GM12873 (cell line): ENCODE results near the gene GPC6.

Source experiments
- TF ChIP-seq, protein P1 (sequence below): IDR thresholded peaks from 2 replicates; pipeline ENCODE4 v1.5.1; 2012; ENCODE audit warnings: low read depth, mild to moderate bottlenecking, moderate library complexity, low read length, control low read depth; ENCODE audit not compliant: insufficient read depth; ENCODE audit errors: missing control alignments

The GPC6 gene

DNA sequence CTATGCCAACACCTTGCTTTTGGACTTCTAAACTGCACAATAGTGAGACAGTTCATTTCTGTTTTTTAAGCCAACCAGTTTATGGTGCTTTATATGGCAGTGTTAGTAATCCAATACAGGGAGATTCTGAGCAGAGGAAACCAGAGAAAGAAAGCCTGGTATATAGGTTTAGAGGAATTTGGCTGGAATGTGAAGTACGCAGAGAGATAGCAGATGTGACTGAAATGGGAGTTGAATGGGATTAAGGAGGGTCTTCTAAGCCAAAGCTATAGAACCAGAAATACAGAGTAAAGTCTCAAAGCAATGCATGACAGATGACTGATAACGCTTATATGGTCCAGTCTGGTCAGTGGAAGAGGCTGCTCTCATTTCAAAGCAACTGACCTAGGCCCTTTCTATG is 453.7 kb downstream of the GPC6 start:
- TF ChIP-seq, protein P1, sequence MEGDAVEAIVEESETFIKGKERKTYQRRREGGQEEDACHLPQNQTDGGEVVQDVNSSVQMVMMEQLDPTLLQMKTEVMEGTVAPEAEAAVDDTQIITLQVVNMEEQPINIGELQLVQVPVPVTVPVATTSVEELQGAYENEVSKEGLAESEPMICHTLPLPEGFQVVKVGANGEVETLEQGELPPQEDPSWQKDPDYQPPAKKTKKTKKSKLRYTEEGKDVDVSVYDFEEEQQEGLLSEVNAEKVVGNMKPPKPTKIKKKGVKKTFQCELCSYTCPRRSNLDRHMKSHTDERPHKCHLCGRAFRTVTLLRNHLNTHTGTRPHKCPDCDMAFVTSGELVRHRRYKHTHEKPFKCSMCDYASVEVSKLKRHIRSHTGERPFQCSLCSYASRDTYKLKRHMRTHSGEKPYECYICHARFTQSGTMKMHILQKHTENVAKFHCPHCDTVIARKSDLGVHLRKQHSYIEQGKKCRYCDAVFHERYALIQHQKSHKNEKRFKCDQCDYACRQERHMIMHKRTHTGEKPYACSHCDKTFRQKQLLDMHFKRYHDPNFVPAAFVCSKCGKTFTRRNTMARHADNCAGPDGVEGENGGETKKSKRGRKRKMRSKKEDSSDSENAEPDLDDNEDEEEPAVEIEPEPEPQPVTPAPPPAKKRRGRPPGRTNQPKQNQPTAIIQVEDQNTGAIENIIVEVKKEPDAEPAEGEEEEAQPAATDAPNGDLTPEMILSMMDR, result no peak

DNA sequence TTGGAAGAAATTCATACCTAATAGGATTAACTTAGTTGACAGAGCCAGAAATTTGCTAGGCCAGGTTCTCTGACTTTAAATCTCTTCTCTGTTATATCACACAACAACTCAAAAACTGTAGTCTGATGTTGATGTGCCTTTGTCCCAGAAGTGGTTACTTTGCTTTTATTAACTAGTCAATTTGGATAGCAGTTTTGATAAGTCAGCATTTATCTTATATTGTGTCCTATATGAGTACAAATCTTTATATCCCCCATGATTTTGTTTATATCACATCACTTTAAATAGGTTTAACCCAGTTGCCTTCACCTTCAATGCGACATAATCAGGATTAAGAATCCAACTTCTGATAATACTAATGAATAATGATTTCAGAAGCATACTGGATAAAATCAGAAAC is 459.3 kb downstream of the GPC6 start:
- TF ChIP-seq, protein P1, result no peak

DNA sequence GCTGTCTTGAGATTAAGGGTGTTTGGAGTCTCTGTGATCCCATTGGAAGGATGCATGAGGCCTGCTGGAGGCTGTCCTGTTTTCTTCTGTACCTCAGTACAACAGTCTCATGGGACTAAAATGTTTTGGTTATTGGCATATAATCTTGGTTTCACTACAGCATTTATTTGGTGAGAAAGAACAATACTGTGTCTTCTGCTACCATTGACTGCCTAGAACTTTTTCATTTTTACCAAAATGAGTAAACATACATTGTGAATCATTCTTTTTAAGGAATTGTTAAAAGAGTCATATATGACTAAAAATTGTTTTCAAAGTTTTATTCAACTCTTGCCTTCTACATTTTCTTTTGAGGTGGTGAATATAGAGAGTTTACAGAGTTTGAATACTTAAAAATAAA is 459.8 kb downstream of the GPC6 start:
- TF ChIP-seq, protein P1, result no peak

DNA sequence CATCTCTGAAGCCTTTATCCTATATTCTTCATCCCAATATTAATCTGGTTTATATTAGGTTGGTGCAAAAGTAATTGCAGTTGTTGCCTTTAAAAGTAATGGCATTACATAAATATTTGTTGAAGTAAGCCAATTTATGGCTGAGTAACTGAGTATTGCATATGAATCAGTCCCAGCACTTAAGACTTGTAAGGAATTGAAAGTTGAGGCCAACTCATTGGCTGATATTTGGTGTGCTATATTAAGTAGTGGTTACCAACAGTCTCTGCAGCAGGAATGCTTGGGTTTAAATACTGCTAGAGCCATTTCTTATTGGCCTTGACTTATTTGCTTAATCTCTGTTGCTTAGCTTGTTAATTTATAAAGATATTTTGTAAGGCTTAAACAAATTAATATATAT is 460.7 kb downstream of the GPC6 start:
- TF ChIP-seq, protein P1, result no peak

DNA sequence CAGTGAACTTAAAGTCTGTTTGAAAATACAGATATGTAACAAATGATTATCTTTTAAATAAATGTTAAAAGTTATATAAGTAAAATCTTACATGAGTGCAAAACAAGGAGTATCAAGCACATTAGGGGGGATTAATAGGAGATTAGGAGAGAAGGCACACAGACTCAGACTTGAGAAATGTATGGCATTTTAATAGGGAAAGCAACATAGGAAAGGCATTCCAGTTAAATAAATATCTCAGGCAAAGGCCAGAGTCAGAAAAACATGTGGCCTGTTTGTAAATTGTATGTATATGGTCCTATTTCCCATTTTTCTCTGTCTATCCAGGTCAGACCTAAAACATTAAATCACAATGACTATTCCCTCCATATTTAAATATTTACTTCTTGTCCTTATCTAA is 462.7 kb downstream of the GPC6 start:
- TF ChIP-seq, protein P1, result no peak

DNA sequence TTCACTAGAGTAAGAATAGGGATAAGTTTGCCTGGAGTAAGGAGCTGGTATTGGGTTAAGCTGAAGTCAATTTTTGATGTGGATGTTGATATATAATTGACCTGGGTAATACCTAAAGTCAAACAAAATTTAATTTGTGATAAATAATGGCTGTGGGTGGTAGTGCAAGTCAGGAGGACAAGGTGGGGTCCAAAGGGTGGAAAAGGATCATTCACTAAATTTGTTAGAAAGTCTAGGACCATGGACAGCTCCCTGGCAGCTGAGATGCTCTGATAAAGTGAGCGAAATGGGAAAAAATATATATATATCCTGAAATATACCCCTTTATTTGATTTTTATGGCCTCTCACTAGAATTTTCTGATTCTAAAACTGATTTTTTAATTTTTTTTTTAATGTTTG is 463.5 kb downstream of the GPC6 start:
- TF ChIP-seq, protein P1, result no peak

DNA sequence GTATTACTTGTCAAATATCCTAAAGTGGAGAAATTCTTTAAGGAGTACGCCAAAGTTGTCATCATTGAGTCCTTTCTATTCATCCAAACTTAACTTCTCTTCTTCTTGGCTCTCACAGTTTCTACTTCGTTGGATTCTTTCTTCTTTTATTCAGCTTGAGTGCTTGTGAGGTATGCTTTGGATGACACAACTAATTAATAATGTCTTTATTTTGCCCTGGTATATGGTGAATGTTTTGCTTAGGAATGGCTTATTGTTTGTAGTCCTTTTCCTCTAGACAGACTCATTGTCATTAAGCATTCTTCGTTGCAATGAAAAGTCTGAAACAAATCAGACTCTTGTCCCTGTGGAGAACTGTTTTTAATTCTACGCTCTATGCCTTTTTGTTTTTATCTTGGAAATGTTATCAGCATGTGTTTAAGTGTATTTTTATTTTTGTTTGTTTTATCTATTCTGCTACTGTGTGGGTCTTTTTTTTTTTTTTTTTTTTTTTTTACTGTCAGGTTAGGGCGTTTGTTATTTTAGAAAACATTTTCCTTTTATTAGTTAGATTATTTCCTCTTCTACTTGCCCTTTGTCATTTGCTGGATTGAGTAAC is 471.5 kb downstream of the GPC6 start:
- TF ChIP-seq, protein P1, result no peak
